CD4-positive, alpha-beta memory T cell (primary cell): ENCODE measurements around the gene VPS52. TPM values are rescaled to one million over a fixed set of nuclear protein-coding genes. Genes with fewer than 3 reads are reported as not detected.
A peak's percentile ranks its signal among the peaks of the same experiment; 100 is the strongest.

Experiments used
- CTCF ChIA-PET: fragments of 350-600 bp; sonication (Branson Sonifier 250); formaldehyde crosslinking; loops from one replicate; lab custom pipeline; 2021; ENCODE audit warnings: inconsistent platforms; ENCODE audit not compliant: partially characterized antibody; lab: Charles Lee
- POLR2A ChIA-PET: fragments of 350-600 bp; sonication (Branson Sonifier 250); formaldehyde crosslinking; loops from one replicate; lab custom pipeline; 2021; ENCODE audit not compliant: partially characterized antibody; lab: Charles Lee
- DNase-seq, 5 donors: peaks; one replicate each; pipeline versions ENCODE4 v3.0.0 to v3.0.0-alpha.2; 2020 to 2022; ENCODE audit warnings: mixed read lengths in 1 of 5
- H3K27ac ChIP-seq: one replicate; pipeline ENCODE4 v1.7.0; 2013; ENCODE audit warnings: low read depth, low read length
- H3K27me3 ChIP-seq: 2 replicates; pipeline ENCODE4 v1.7.0; 2013; ENCODE audit warnings: mild to moderate bottlenecking, low read length, moderate library complexity; ENCODE audit not compliant: insufficient read depth
- H3K36me3 ChIP-seq: 2 replicates; pipeline ENCODE4 v1.7.0; 2013; ENCODE audit warnings: mild to moderate bottlenecking, low read length, moderate library complexity; ENCODE audit not compliant: insufficient read depth
- H3K4me1 ChIP-seq: 2 replicates; pipeline ENCODE4 v1.7.0; 2013; ENCODE audit warnings: mild to moderate bottlenecking, low read length, moderate library complexity; ENCODE audit not compliant: insufficient read depth
- H3K4me3 ChIP-seq, 2 donors: one replicate each; pipeline ENCODE4 v1.7.0; 2013; ENCODE audit warnings: low read length in 2 of 2, mild to moderate bottlenecking in 1 of 2
- H3K9me3 ChIP-seq, 2 donors: one replicate each; pipeline ENCODE4 v1.7.0; 2013; ENCODE audit warnings: low read length in 2 of 2, control low read depth in 1 of 2; ENCODE audit not compliant: control insufficient read depth in 1 of 2
- H3K27ac Mint-ChIP-seq, 7 donors: one replicate each; pipeline ENCODE4 v1.8.0; 2020 to 2021; ENCODE audit warnings: mixed read lengths in 7 of 7, mild to moderate bottlenecking in 6 of 7, inconsistent platforms in 3 of 7, moderate library complexity in 3 of 7
- H3K27me3 Mint-ChIP-seq, 2 donors: one replicate each; pipeline ENCODE4 v1.8.0; 2020 to 2021; ENCODE audit warnings: mixed read lengths in 2 of 2
- H3K36me3 Mint-ChIP-seq, 2 donors: one replicate each; pipeline ENCODE4 v1.8.0; 2020 to 2021; ENCODE audit warnings: mixed read lengths in 2 of 2, inconsistent platforms in 1 of 2, mild to moderate bottlenecking in 1 of 2
- H3K4me1 Mint-ChIP-seq, 4 donors: one replicate each; pipeline ENCODE4 v1.8.0; 2020 to 2021; ENCODE audit warnings: mixed read lengths in 4 of 4, mild to moderate bottlenecking in 1 of 4
- H3K4me3 Mint-ChIP-seq, 8 donors: one replicate each; pipeline ENCODE4 v1.8.0; 2020 to 2021; ENCODE audit warnings: mixed read lengths in 8 of 8, mild to moderate bottlenecking in 7 of 8, moderate library complexity in 6 of 8, inconsistent platforms in 3 of 8
- H3K9me3 Mint-ChIP-seq, 8 donors: one replicate each; pipeline ENCODE4 v1.8.0; 2020 to 2021; ENCODE audit warnings: mixed read lengths in 8 of 8, mild to moderate bottlenecking in 5 of 8, inconsistent platforms in 3 of 8, moderate library complexity in 1 of 8
- intact Hi-C: fragments of 100-400 bp; cut with micrococcal nuclease; formaldehyde crosslinking; loops from one replicate; pipeline ENCODE4 v1.15.1; 2023
- polyA plus RNA-seq, 2 donors: library from polyadenylated mRNA; unstranded; fragments of 300-500 nt; fragmentation: Illumina TruSeq; gene quantifications; one replicate each; pipeline ENCODE4 v1.2.3, GENCODE V29; 2021
- total RNA-seq, 2 experiments: library from RNA; stranded (reverse); gene quantifications; one replicate each; pipeline ENCODE4 v1.2.3, GENCODE V29; 2021

VPS52 gene
- total and polyA plus RNA-seq, 4 experiments from 2014 or later: 13.4 to 95.7 (median 54.0) TPM

GRCh38 chr6:33213166-33213988 is 58.3 kb downstream of the VPS52 start:
- H3K27ac Mint-ChIP-seq: peak overlapping the region in 6 of 7 donors; percentile 4 to 66 (median 47)
- H3K27me3 Mint-ChIP-seq: peaks cover 9 to 36% of the 10 kb centered on the region in 2 donors
- H3K4me1 Mint-ChIP-seq: peaks cover 19 to 41% (median 30%) of the 10 kb centered on the region in 4 donors
- Histone ChIP-seq H3K4me1 (peaks cover 24% of the 10 kb centered on the region), H3K27ac (no peak overlapping the region), H3K9me3 (no peaks in the 10 kb centered on the region), H3K4me3 (no peak overlapping the region), H3K27me3 (peaks cover 4% of the 10 kb centered on the region), H3K36me3 (peaks cover 10% of the 10 kb centered on the region)
- DNase-seq: peak in 1 of 5 donors; percentile 20
- peaks cover 0 to 1% (median 0%) of the 10 kb centered on the region in 8 donors for H3K9me3 Mint-ChIP-seq
- peaks cover 27% of the 10 kb centered on the region in 2 donors for H3K36me3 Mint-ChIP-seq
- ChIA-PET CTCF (no interaction called here), POLR2A (interaction anchor here (0.8 to 2.0 kb wide), 2 partner anchors 9 to 35 kb away, joined by 4 to 7 read pairs; partner anchors contain the start of gene HSD17B8)
- intact Hi-C loops: no loop called here
- peak overlapping the region; percentile 35 to 81 (median 68) for H3K4me3 Mint-ChIP-seq

GRCh38 chr6:33212857-33213165 is 58.9 kb downstream of the VPS52 start:
- intact Hi-C loops: no loop called here
- Histone ChIP-seq H3K4me3 (no peak overlapping the region), H3K36me3 (peaks cover 10% of the 10 kb centered on the region), H3K27me3 (peaks cover 4% of the 10 kb centered on the region), H3K4me1 (peaks cover 25% of the 10 kb centered on the region), H3K27ac (no peak overlapping the region), H3K9me3 (no peaks in the 10 kb centered on the region)
- ChIA-PET CTCF (no interaction called here), POLR2A (interaction anchor here (0.8 to 2.0 kb wide), 2 partner anchors 8 to 36 kb away, joined by 4 to 7 read pairs; partner anchors contain the start of gene HSD17B8)
- peaks cover 0 to 1% (median 0%) of the 10 kb centered on the region in 8 donors for H3K9me3 Mint-ChIP-seq
- H3K27me3 Mint-ChIP-seq: peaks cover 9 to 31% of the 10 kb centered on the region in 2 donors
- peak overlapping the region in 2 of 7 donors; percentile 36 to 66 for H3K27ac Mint-ChIP-seq
- peak overlapping the region; percentile 27 to 71 (median 68) for H3K4me3 Mint-ChIP-seq
- H3K36me3 Mint-ChIP-seq: peaks cover 27 to 30% of the 10 kb centered on the region in 2 donors
- no peak for DNase-seq
- peaks cover 19 to 41% (median 30%) of the 10 kb centered on the region in 4 donors for H3K4me1 Mint-ChIP-seq

GRCh38 chr6:33211666-33212422 is 59.8 kb downstream of the VPS52 start:
- Mint-ChIP-seq H3K9me3 (peaks cover 0 to 1% (median 0%) of the 10 kb centered on the region in 8 donors), H3K27ac (no peak overlapping the region)

GRCh38 chr6:33211136-33211535 is 60.5 kb downstream of the VPS52 start:
- no peak for DNase-seq
- no peaks in the 10 kb centered on the region for H3K9me3 ChIP-seq
- peaks cover 4% of the 10 kb centered on the region for H3K27me3 ChIP-seq
- Mint-ChIP-seq H3K27me3 (peaks cover 7 to 27% of the 10 kb centered on the region in 2 donors), H3K4me1 (peaks cover 21 to 44% (median 32%) of the 10 kb centered on the region in 4 donors), H3K4me3 (no peak overlapping the region), H3K9me3 (peaks cover 0 to 1% (median 0%) of the 10 kb centered on the region in 8 donors), H3K27ac (no peak overlapping the region), H3K36me3 (peaks cover 27 to 33% of the 10 kb centered on the region in 2 donors)
- ChIA-PET CTCF (interaction anchor here (0.6 to 1.5 kb wide), 3 partner anchors 15 to 1463 kb away, joined by 3 to 4 read pairs (median 3); no protein-coding TSS in a partner anchor), POLR2A (no interaction called here)
- H3K27ac ChIP-seq: no peak overlapping the region
- peaks cover 10% of the 10 kb centered on the region for H3K36me3 ChIP-seq
- intact Hi-C loops: no loop called here
- peaks cover 32% of the 10 kb centered on the region for H3K4me1 ChIP-seq
- no peak overlapping the region for H3K4me3 ChIP-seq

More at GRCh38 chr6:33211666-33212422, 59.8 kb downstream of the VPS52 start:
- H3K27me3 Mint-ChIP-seq: peaks cover 7 to 27% of the 10 kb centered on the region in 2 donors
- CTCF ChIA-PET: interaction anchor here (0.6 to 1.5 kb wide), 2 partner anchors 15 to 1462 kb away, joined by 3 to 4 read pairs; no protein-coding TSS in a partner anchor
- H3K9me3 ChIP-seq: no peaks in the 10 kb centered on the region
- H3K4me3 ChIP-seq: no peak overlapping the region
- H3K36me3 ChIP-seq: peaks cover 10% of the 10 kb centered on the region
- no peak for DNase-seq
- peaks cover 27 to 31% of the 10 kb centered on the region in 2 donors for H3K36me3 Mint-ChIP-seq
- intact Hi-C loops: no loop called here
- H3K4me1 ChIP-seq: peaks cover 32% of the 10 kb centered on the region
- peaks cover 4% of the 10 kb centered on the region for H3K27me3 ChIP-seq
- no peak overlapping the region for H3K4me3 Mint-ChIP-seq
- POLR2A ChIA-PET: interaction anchor here (2.0 kb wide), 1 partner anchor 37 kb away, joined by 7 read pairs; no protein-coding TSS in a partner anchor
- no peak overlapping the region for H3K27ac ChIP-seq
- peaks cover 19 to 41% (median 30%) of the 10 kb centered on the region in 4 donors for H3K4me1 Mint-ChIP-seq

GRCh38 chr6:33209856-33210255 is 61.8 kb downstream of the VPS52 start:
- Histone ChIP-seq H3K4me1 (peaks cover 42% of the 10 kb centered on the region), H3K4me3 (no peak overlapping the region), H3K9me3 (no peaks in the 10 kb centered on the region), H3K27ac (no peak overlapping the region), H3K36me3 (peaks cover 10% of the 10 kb centered on the region), H3K27me3 (peaks cover 4% of the 10 kb centered on the region)
- H3K9me3 Mint-ChIP-seq: peaks cover 0 to 1% (median 0%) of the 10 kb centered on the region in 8 donors
- peaks cover 27 to 43% of the 10 kb centered on the region in 2 donors for H3K36me3 Mint-ChIP-seq
- CTCF ChIA-PET: interaction anchor here (2.0 to 2.1 kb wide), 2 partner anchors 10 to 38 kb away, joined by 4 to 20 read pairs; no protein-coding TSS in a partner anchor
- intact Hi-C loops: loop anchor here (5.0 to 10.0 kb wide), 5 partner anchors 315 to 1545 kb away; partner anchors contain the start of genes C6orf47, CSNK2B, EHMT2 and GPANK1
- peaks cover 28 to 57% (median 42%) of the 10 kb centered on the region in 4 donors for H3K4me1 Mint-ChIP-seq
- no peak for DNase-seq
- peak overlapping the region in 3 of 7 donors; percentile 24 to 95 (median 88) for H3K27ac Mint-ChIP-seq
- H3K27me3 Mint-ChIP-seq: peaks cover 6 to 24% of the 10 kb centered on the region in 2 donors
- H3K4me3 Mint-ChIP-seq: peak overlapping the region in 6 of 8 donors; percentile 36 to 97 (median 89)
- POLR2A ChIA-PET: interaction anchor here (1.3 to 2.9 kb wide), 4 partner anchors 11 to 62 kb away, joined by 3 to 44 read pairs (median 12); partner anchors contain the start of genes COL11A2, RPS18, RXRB and SLC39A7

GRCh38 chr6:33208091-33208967 is 63.3 kb downstream of the VPS52 start, which contains the start of gene RING1:
TSS of gene RING1 (plus strand) at chr6:33208500. CDS start at chr6:33208823, 323 bp downstream.
- DNase-seq: peak; percentile 87 to 90 (median 87)
- no peaks in the 10 kb centered on the region for H3K27me3 ChIP-seq
- peak within 1 kb of the TSS; percentile 75 to 78 for H3K4me3 ChIP-seq
- intact Hi-C loops: loop anchor here (1.0 to 10.0 kb wide), 7 partner anchors 8 to 1544 kb away; partner anchors contain the start of genes C6orf47, CSNK2B, EHMT2 and GPANK1
- peaks cover 44% of the 10 kb centered on the region for H3K4me1 ChIP-seq
- H3K27ac Mint-ChIP-seq: peak within 1 kb of the TSS; percentile 88 to 96 (median 95)
- H3K9me3 Mint-ChIP-seq: peaks cover 0 to 1% (median 0%) of the 10 kb centered on the region in 8 donors
- H3K9me3 ChIP-seq: no peaks in the 10 kb centered on the region
- H3K4me1 Mint-ChIP-seq: peaks cover 32 to 61% (median 43%) of the 10 kb centered on the region in 4 donors
- ChIA-PET CTCF (interaction anchor here (0.6 to 2.3 kb wide), 7 partner anchors 9 to 340 kb away, joined by 3 to 20 read pairs (median 4); no protein-coding TSS in a partner anchor), POLR2A (interaction anchor here (0.8 to 3.0 kb wide), 28 partner anchors 9 to 363 kb away, joined by 3 to 51 read pairs (median 4); partner anchors contain the start of genes B3GALT4, COL11A2, PFDN6 and RPS18)
- H3K4me3 Mint-ChIP-seq: peak within 1 kb of the TSS; percentile 88 to 97 (median 92)
- H3K27me3 Mint-ChIP-seq: peaks cover 3 to 12% of the 10 kb centered on the region in 2 donors
- H3K27ac ChIP-seq: peak within 1 kb of the TSS; percentile 85
- peaks cover 10% of the 10 kb centered on the region for H3K36me3 ChIP-seq
- peaks cover 28 to 49% of the 10 kb centered on the region in 2 donors for H3K36me3 Mint-ChIP-seq
